A549 treated with CORT108297 at 1 μM for 4 hours (cell line): ENCODE measurements around the gene GJA3. TPM values are rescaled to one million over a fixed set of nuclear protein-coding genes. Genes with fewer than 3 reads are reported as not detected.

Experiments
- total RNA-seq: library from RNA; stranded (reverse); fragments of 200-300 nt; extraction: Qiagen RNA extraction; gene quantifications from 5 replicates; pipeline ENCODE4 v1.2.3, GENCODE V29; 2022

GJA3 gene
- 0.95 to 1.3 TPM (median 1.1 TPM) in 5 replicates for total RNA-seq

GRCh38 chr13:20160306-20161274, at the start of gene GJA3:
TSS of gene GJA3 (minus strand) at chr13:20161052. CDS start at chr13:20143288, 17,764 bp downstream.

GRCh38 chr13:20192836-20193161, 31.9 kb upstream of the GJA3 start, which contains the start of gene GJB2:
TSS of gene GJB2 (minus strand) at chr13:20192938. CDS start at chr13:20189581, 3,357 bp downstream.

Other genes with a start within 250 kb of the GJA3 start
- 15.0 to 19.1 TPM (median 18.2 TPM) in 5 replicates for gene ZMYM2, start 202.3 kb downstream of the GJA3 start, total RNA-seq
- 0.66 to 1.0 TPM (median 0.87 TPM) in 5 replicates for gene GJB2, start 31.9 kb upstream of the GJA3 start, total RNA-seq
- 0.06 TPM in 2 of 5 replicates, not detected in the others for gene GJB6, start 71.3 kb upstream of the GJA3 start, total RNA-seq